ENCODE results near the gene KMT2E. TPM values are rescaled to one million over a fixed set of nuclear protein-coding genes. Genes with fewer than 3 reads are reported as not detected.
"Not testable (repeated sequence)": the region's sequence is repeated elsewhere in the genome, so short reads cannot be mapped to it uniquely, and the experiment has no call there.

KMT2E gene
- total RNA-seq, 1 donor from 2014 or later = 107 TPM

DNA sequence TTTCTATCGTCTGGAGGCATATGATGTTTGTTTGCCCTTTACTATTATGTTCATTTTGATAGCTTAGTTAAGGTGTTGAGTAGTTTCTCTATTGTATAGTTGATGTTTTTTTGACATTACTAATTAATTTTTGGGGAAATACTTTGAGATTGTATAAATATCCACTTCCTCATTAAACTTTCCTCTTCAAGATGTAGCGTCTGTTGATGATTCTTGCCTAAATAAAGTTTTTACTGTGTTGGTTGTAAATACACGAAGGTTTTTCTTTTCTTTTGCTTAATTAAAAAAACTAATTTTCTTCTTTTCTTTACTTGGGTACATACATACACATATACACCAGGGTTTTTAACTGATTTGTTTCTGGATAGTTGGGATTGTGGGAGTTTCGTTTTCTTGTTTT, 8.5 kb downstream of the KMT2E start:
- Mint-ChIP-seq H3K4me1 (ENCODE audit: low read depth) (peaks cover 46% of the 10 kb centered on the region), H3K27me3 (no peaks in the 10 kb centered on the region), H3K4me3 (ENCODE audit: low read depth) (no peak overlapping the region), H3K27ac (no peak overlapping the region), H3K9me3 (ENCODE audit: low read depth) (no peaks in the 10 kb centered on the region), H3K36me3 (ENCODE audit: insufficient read depth) (no peaks in the 10 kb centered on the region)
- TF ChIP-seq, protein P1, sequence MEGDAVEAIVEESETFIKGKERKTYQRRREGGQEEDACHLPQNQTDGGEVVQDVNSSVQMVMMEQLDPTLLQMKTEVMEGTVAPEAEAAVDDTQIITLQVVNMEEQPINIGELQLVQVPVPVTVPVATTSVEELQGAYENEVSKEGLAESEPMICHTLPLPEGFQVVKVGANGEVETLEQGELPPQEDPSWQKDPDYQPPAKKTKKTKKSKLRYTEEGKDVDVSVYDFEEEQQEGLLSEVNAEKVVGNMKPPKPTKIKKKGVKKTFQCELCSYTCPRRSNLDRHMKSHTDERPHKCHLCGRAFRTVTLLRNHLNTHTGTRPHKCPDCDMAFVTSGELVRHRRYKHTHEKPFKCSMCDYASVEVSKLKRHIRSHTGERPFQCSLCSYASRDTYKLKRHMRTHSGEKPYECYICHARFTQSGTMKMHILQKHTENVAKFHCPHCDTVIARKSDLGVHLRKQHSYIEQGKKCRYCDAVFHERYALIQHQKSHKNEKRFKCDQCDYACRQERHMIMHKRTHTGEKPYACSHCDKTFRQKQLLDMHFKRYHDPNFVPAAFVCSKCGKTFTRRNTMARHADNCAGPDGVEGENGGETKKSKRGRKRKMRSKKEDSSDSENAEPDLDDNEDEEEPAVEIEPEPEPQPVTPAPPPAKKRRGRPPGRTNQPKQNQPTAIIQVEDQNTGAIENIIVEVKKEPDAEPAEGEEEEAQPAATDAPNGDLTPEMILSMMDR (IDR thresholded peaks at IDR 0.05; ENCODE audit: unreplicated experiment) = no peak
- DNase-seq (ENCODE audit: low spot score, unreplicated experiment) = no peak

DNA sequence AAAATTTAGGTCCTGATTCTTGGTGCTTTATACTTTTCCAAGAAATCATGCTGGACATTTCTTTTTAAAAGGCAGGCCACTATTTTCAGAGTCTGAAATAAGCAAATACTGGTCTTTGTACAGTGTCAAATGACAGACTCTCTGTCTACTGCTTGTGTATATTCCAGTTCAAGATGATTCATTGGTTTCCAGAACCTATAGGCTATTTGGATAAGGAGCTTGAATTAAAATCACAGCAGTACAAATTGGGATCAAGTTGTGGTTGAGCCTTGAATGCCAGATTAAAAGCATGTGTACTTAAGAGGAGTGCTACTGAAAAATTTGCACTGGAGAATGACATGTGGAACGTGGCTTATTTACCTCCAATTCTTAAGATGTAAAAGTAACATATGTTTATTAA, 10.7 kb downstream of the KMT2E start:
- Mint-ChIP-seq H3K36me3 (ENCODE audit: insufficient read depth) (no peaks in the 10 kb centered on the region), H3K27ac (peak overlapping the region; percentile 80), H3K4me1 (ENCODE audit: low read depth) (peaks cover 49% of the 10 kb centered on the region), H3K9me3 (ENCODE audit: low read depth) (no peaks in the 10 kb centered on the region), H3K4me3 (ENCODE audit: low read depth) (no peak overlapping the region), H3K27me3 (no peaks in the 10 kb centered on the region)
- TF ChIP-seq, protein P1 (IDR thresholded peaks at IDR 0.05; ENCODE audit: unreplicated experiment) = no peak
- no peak for DNase-seq (ENCODE audit: low spot score, unreplicated experiment)

DNA sequence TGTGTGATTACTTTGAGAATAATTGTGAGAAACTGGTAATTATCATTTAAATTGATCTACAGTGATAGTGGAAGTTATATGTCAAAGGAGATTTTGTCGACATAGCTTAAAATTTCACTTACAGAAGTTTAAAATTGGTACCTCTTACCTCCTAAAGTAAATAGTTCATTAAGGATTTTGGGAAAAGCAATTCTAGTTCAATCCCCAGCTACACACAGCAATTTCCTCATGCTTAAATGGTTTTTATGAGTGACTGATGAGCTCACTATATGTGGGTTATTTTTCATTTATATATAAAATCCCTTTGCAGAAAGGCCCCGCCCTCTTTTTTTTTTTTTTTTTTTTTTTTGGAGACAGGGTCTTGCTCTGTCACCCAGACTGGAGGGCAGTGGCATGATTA, 12.7 kb downstream of the KMT2E start:
- TF ChIP-seq, protein P1 (IDR thresholded peaks at IDR 0.05; ENCODE audit: unreplicated experiment) = no peak
- H3K36me3 Mint-ChIP-seq (ENCODE audit: insufficient read depth) = no peaks in the 10 kb centered on the region
- no peaks in the 10 kb centered on the region for H3K27me3 Mint-ChIP-seq
- H3K9me3 Mint-ChIP-seq (ENCODE audit: low read depth) = no peaks in the 10 kb centered on the region
- no peak for DNase-seq (ENCODE audit: low spot score, unreplicated experiment)
- H3K27ac Mint-ChIP-seq = no peak overlapping the region
- no peak overlapping the region for H3K4me3 Mint-ChIP-seq (ENCODE audit: low read depth)
- H3K4me1 Mint-ChIP-seq (ENCODE audit: low read depth) = peaks cover 51% of the 10 kb centered on the region

DNA sequence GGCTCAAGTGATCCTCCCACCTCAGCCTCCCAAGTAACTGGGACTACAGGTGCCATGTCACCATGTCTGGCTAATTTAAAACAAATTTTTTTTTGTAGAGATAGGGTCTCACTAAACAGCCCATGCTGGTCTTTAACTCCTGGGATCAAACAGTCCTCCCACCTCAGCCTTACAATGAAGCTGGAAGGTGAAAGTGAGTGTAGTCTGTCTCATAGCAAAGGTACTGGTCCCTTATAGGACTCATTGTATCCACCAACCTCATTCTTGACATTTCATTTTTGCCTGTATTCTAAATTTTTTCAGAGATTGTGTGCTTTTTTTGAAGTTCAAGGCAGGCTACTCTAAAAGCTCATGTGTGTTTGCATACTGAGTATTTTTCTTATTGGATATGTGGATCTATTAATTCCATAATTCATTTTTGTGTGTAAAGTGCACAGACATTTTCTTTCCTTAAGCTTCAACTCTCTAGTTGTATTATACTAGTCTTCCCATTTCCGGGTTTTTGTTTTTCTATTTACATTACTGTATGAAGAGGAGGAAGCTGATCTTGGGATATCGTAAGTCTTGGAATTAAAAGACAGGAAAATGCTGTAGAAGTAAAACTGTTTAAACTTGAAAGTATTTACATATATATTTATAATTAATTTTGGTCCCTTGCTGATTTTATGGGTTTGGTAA, 13.3 kb downstream of the KMT2E start:
- Mint-ChIP-seq H3K27me3 (no peaks in the 10 kb centered on the region), H3K36me3 (ENCODE audit: insufficient read depth) (no peaks in the 10 kb centered on the region), H3K4me1 (ENCODE audit: low read depth) (peaks cover 48% of the 10 kb centered on the region), H3K4me3 (ENCODE audit: low read depth) (no peak overlapping the region), H3K27ac (no peak overlapping the region), H3K9me3 (ENCODE audit: low read depth) (no peaks in the 10 kb centered on the region)
- no peak for DNase-seq (ENCODE audit: low spot score, unreplicated experiment)
- TF ChIP-seq, protein P1 (IDR thresholded peaks at IDR 0.05; ENCODE audit: unreplicated experiment) = no peak

DNA sequence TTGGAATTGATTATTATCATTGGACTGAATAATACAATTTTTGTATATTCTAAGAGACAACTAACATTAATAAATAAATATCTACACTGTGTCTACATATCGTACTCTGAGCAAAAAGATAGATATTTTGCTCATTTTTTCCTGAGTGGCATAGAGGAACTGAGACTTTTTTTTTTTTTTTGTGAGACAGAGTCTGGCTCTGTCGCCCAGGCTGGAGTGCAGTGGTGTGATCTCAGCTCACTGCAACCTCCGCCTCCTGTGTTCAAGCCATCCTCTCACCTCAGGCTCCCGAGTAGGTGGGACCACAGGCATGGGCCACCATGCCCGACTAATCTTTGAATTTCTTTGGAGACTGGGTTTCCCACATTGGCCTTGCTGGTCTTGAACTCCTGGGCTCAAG, 14.0 kb downstream of the KMT2E start:
- peak overlapping the region; percentile 96 for H3K27ac Mint-ChIP-seq
- peaks cover 2% of the 10 kb centered on the region for H3K36me3 Mint-ChIP-seq (ENCODE audit: insufficient read depth)
- no peaks in the 10 kb centered on the region for H3K27me3 Mint-ChIP-seq

DNA sequence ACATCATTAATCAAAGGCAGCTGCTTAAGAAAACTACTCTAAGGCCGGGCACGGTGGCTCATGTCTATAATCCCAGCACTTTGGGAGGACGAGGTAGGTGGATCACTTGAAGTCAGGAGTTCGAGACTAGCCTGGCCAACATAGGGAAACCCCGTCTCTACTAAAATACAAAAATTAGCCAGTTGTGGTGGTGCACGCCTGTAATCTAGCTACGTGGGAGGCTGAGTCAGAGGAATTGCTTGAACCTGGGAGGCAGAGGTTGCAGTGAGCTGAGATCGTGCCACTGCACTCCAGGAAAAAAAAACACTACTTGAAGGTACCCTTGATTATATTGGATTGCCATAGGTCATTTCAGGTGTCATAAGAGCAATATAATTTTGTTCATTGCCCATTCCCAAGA, 14.9 kb downstream of the KMT2E start:
- DNase-seq (ENCODE audit: low spot score, unreplicated experiment); H3K4me3 Mint-ChIP-seq (ENCODE audit: low read depth); H3K36me3 Mint-ChIP-seq (ENCODE audit: insufficient read depth); H3K27me3 Mint-ChIP-seq; H3K9me3 Mint-ChIP-seq (ENCODE audit: low read depth): not testable (repeated sequence)
- Mint-ChIP-seq H3K27ac (peak overlapping the region; percentile 72), H3K4me1 (ENCODE audit: low read depth) (peaks cover 46% of the 10 kb centered on the region)

More for the DNA sequence above, 14.0 kb downstream of the KMT2E start:
- DNase-seq (ENCODE audit: low spot score, unreplicated experiment) = no peak
- no peak overlapping the region for H3K4me3 Mint-ChIP-seq (ENCODE audit: low read depth)
- H3K4me1 Mint-ChIP-seq (ENCODE audit: low read depth) = peaks cover 49% of the 10 kb centered on the region
- no peaks in the 10 kb centered on the region for H3K9me3 Mint-ChIP-seq (ENCODE audit: low read depth)
- TF ChIP-seq, protein P1 (IDR thresholded peaks at IDR 0.05; ENCODE audit: unreplicated experiment) = no peak
